GM18498 (cell line): ENCODE data around the gene GPR137B.
"Not testable (repeated sequence)": the region's sequence is repeated elsewhere in the genome, so short reads cannot be mapped to it uniquely, and the experiment has no call there.

Experiments
- ATAC-seq: cut with Tn5 transposase; IDR thresholded peaks from one replicate; pipeline ENCODE4 v1.9.1; 2021; ENCODE audit warnings: mild to moderate bottlenecking, moderate library complexity; ENCODE audit not compliant: unreplicated experiment

The GPR137B gene

GRCh38 chr1:236186471-236186870 is 44.1 kb downstream of the GPR137B start:
- not testable (repeated sequence) for ATAC-seq

DNA sequence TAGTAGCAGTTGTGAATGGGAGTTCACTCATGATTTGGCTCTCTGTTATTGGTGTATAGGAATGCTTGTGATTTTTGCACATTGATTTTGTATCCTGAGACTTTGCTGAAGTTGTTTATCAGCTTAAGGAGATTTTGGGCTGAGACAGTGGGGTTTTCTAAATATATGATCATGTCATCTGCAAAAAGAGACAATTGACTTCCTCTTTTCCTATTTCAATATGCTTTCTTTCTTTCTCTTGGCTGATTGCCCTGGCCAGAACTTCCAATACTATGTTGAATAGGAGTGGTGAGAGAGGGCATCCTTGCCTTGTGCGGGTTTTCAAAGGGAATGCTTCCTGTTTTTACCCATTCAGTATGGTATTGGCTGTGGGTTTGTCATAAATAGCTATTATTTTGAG is 45.7 kb downstream of the GPR137B start:
- not testable (repeated sequence) for ATAC-seq

GRCh38 chr1:236193184-236193583 is 50.8 kb downstream of the GPR137B start:
- no peak for ATAC-seq

DNA sequence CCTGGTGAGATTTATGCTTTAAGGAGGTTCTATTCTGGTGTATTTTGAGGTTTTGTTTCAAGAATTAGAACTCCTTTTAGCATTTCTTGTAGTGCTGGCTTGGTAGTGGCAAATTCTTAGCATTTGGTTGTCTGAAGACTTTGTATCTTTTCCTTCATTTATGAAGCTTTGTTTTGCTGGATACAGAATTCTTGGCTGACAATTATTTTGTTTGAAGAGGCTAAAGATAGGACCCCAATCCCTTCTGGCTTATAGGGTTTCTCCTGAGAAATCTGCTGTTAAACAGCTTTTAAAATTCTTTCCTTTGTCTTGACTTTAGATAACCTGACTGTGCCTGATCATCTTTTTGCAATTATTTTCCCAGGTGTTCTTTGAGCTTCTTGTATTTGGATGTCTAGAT is 58.6 kb downstream of the GPR137B start:
- no peak for ATAC-seq

- ATAC-seq: no peak
Observed at GRCh38 chr1:236201786-236202185, 59.4 kb downstream of the GPR137B start.

- no peak for ATAC-seq
Observed at GRCh38 chr1:236204039-236204438, 61.7 kb downstream of the GPR137B start.

DNA sequence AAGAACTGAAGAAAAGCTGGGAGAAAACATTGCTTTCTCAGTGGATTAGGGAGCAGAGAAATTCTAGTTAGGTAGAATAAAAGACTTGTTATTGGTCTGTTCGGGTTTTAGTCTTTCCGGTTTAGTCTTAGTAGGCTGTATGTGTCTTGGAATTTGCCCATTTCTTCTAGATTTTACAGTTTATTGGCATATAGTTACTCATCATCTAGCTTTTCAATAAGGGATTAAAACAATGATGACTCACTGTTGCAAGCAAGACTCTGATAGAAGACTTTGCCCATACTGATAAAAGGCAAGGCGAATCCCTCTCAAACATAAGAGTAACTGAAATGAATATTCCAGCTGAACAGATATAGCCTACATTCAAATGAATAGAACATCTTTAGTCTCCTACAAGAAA is 62.3 kb downstream of the GPR137B start:
- no peak for ATAC-seq

GRCh38 chr1:236206548-236206947 is 64.2 kb downstream of the GPR137B start:
- no peak for ATAC-seq

DNA sequence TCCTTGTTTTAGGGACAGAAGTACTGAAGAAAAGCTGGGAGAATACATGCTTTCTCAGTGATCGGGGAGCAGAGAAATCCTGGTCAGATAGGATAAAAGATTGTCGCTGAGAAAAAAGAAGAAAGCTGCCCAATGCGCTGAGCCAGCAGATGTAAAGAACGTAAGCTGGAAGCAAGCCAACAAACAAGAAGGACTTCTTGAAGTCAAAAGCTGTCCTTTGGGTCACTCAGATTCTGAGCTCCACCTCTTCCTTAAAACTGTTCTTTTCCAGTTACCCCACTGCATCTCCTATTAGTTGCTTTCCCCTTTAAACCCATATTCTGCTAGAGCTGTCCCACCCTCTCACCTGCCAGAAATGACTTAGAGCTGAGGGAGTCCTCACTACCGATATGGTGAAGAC is 64.8 kb downstream of the GPR137B start:
- no peak for ATAC-seq

DNA sequence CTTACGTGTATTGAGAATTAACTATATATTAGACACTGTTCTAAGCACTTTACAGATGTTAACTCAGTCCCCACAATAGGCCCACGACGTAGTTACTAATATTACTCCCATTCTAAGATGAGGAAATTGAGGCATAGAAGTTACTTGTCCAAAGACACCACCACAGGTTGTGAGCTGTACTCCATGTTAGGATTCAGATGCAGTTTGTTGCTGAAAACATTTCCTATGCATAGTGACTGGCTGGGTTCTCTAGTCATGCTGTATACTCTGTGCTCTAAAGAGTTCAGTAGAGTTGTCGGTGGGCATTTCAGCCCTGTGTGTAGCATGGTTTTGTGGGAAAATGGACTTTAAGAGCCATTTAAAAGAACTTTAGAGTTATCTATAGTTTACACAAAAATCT is 65.2 kb downstream of the GPR137B start:
- no peak for ATAC-seq

DNA sequence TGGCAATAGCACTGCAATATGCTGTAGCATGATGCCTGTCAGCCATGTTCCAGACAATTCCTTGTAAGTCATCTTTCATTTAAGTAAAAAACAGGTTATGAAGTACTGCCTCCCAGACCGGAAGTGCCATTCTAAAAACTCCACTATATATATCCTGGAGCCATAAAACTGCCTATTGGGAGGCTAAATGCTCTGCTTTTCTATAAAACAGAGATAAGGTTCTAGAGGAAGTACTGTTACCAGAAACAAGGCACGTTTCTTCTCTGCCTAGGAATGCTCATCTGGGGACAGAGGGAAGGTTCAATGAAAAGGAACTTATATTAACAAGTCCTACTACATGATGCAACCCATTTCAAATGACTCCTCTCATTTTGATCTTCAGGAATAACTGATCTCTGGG is 66.8 kb downstream of the GPR137B start:
- no peak for ATAC-seq

DNA sequence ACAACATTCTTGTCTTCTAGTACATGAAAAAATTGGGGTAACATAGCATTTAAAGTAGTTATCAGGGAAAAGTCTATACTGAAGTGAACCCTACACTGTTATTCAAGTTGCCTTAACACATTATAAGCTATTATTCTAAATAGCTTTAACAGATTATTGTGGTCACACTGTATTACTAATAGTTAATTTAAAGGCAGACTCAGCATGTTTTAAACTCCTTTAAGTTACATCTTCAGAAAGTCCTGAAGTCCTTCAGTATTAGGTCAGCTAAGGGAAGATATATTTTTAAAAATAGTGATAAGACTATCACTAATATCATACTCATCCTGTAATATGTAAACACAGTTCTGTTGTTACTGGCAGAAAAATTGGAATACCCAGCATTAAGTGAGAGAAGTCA is 67.4 kb downstream of the GPR137B start:
- ATAC-seq: no peak

DNA sequence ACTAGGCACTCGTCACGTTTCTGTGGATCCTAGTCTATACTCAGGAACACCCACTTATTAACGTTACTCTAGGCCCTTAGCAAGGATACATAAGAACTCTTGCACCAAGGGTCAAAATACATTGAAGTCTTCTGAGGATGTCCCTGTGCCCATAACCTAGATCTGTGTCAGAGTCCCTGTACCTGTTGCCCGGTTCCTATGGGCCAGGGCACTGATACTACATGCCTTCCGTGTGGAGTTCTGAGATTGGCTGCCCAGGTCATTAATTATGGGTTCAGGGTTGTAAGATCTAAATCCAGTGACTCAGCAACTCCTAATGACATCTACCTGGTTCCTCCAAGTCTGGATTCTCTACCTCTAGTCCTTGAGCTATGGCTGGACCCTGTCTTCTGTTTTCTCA is 69.5 kb downstream of the GPR137B start:
- ATAC-seq: no peak

DNA sequence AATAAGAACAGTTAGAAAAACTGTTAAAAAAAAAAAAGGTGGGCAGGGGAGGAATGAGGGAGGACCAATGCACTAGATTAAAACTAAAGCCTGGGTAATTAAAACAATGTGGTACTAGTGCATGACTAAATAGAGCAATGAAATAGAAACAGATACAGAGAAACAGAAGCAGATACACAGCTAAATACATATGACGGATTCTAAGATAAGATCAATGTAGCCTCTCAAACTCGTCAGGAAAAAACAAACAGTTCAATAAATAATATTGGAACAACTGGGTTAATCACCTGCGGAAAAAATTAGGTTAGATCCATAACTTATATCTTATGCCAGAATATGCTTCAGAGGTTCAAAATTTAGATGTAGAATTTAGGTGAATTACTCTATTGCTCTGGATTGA is 71.2 kb downstream of the GPR137B start:
- ATAC-seq: no peak

DNA sequence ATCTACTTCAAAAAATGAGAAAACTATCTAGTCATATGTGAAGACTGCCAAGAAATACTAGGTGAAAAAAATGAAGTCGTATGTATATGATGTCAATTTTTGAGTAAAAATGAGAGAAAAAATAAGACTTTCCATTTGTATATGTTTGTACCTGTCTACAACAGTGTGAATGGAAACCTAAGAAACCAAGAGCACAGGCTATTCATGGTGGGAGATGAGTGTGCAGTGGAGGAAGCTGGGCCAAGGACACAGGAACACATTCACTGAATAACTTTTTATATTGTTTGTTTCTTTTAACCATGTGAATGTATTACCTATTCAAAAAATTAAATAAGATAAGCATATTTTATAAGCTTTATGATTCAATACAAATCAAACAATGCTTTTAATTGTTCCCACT is 72.4 kb downstream of the GPR137B start:
- no peak for ATAC-seq

GRCh38 chr1:236220473-236220872 is 78.1 kb downstream of the GPR137B start:
- no peak for ATAC-seq

- ATAC-seq: no peak
Observed at GRCh38 chr1:236222632-236223031, 80.3 kb downstream of the GPR137B start.

- ATAC-seq: no peak
Observed at GRCh38 chr1:236228411-236228810, 86.1 kb downstream of the GPR137B start.

- ATAC-seq: no peak
Observed at GRCh38 chr1:236235116-236235515, 92.8 kb downstream of the GPR137B start.

DNA sequence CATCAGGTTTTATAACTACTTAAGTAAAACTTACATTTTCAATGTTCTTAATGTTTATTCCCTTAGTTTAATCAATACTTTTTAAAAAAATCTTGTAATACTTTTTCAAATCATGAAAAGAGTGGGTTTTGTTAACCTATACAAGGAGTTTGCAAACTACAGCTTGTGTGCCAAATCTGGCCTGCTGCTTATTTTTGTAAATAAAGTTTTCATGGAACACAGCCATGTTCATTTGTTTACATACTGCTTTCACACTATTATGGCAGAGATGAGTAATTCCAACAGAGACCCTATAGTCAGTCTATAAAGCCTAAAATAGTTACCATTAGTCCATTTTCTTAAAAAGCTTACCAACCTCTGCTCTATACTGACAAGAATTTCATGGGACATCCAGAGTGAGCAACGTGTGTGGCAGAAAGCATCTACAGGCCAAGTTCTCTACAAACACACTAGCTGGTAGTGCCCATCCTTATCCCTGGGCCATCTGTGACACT is 96.8 kb downstream of the GPR137B start:
- no peak for ATAC-seq

DNA sequence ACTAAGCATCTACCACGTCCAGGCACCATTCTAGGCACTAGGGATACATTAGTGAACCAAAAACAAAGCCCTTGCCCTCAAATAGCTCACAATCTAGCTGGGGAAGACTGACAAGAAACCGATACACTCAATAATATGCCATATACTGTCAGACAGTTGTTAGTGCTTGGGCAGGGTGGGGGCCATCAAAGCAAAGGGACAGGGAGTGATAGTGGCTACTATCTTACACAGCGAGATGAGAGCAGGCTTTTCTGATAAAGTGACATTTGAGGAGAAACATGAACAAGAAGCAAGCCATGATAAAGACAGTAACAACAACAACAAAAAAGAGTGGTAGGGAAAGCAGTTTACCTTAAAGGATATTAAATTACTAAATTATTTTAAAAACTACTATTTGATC is 98.3 kb downstream of the GPR137B start:
- no peak for ATAC-seq

GRCh38 chr1:236242568-236242967 is 100.2 kb downstream of the GPR137B start:
- ATAC-seq: no peak

DNA sequence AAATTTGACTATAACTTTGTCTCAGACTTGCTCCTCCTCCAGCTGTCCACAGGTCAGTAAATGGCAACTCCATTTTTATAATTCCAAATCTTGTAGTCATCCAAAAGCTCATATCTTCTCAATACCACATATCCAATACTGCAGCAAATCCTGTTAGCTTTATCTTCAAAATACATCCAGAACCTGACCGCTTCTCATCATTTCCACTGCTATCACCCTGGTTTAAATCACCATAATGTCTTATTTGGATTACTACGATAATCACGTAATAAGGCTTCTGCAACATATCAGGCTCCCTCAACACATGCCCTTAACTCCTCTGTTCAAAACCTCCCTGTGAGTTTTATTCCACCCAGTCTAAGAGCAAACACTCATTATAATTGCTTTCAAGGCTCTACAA is 104.9 kb downstream of the GPR137B start:
- no peak for ATAC-seq

DNA sequence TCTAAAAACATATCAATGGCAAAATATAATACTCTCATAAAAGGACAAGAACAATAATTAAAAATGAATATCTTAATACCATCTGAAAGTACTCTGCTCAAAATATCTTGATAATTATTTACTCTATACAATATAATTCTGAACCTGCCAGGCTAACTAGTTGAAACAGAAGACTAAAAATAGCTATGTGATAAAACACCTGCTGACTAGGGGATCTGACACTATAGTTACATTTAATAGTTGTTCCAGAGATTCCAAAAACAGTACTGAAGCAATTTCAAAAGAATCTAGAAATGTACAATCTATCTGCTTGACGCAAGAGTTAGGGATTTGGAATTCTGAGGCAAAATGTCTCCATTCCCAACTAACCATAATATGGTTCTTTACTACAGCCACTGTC is 109.2 kb downstream of the GPR137B start:
- no peak for ATAC-seq
